Heart left ventricle (tissue), 16 donors: ENCODE results near the gene SLC35A2. TPM values are rescaled to one million over a fixed set of nuclear protein-coding genes. Genes with fewer than 3 reads are reported as not detected.

Experiments used
- ATAC-seq, 4 donors: fragments of 200-7000 bp; cut with Tn5 transposase; one replicate each; pipeline ENCODE4 v1.9.1; 2020 to 2022; ENCODE audit warnings: moderate library complexity in 4 of 4, mild to moderate bottlenecking in 3 of 4, moderate number of reproducible peaks in 1 of 4
- DNase-seq, 5 donors: peaks; one replicate each; pipeline ENCODE4 v3.0.0-alpha.2; 2020
- H3K27ac ChIP-seq, 12 donors: fragments of 200-600 bp; sonication (generic) in 4 of 12; one replicate each; pipeline versions ENCODE4 v1.5.0 to v1.8.0; 2016 to 2022; ENCODE audit warnings: mild to moderate bottlenecking in 2 of 12
- H3K27me3 ChIP-seq, 9 donors: fragments of 200-600 bp; sonication (generic) in 2 of 9; one replicate each; pipeline versions ENCODE4 v1.5.1 to v1.8.0; 2016 to 2022; ENCODE audit warnings: mild to moderate bottlenecking in 3 of 9
- H3K36me3 ChIP-seq, 9 donors: fragments of 200-600 bp; sonication (generic) in 2 of 9; one replicate each; pipeline versions ENCODE4 v1.5.0 to v1.8.0; 2018 to 2022; ENCODE audit warnings: mild to moderate bottlenecking in 2 of 9
- H3K4me1 ChIP-seq, 12 donors: fragments of 200-600 bp; sonication (generic) in 4 of 12; one replicate each; pipeline versions ENCODE4 v1.5.0 to v1.8.0; 2016 to 2022; ENCODE audit warnings: mild to moderate bottlenecking in 3 of 12
- H3K4me3 ChIP-seq, 12 donors: fragments of 200-600 bp; sonication (generic) in 4 of 12; one replicate each; pipeline versions ENCODE4 v1.5.0 to v1.8.0; 2017 to 2022; ENCODE audit warnings: mild to moderate bottlenecking in 9 of 12, moderate library complexity in 4 of 12
- H3K9me3 ChIP-seq, 12 donors: fragments of 200-600 bp; sonication (generic) in 4 of 12; one replicate each; pipeline versions ENCODE4 v1.5.0 to v1.8.0; 2016 to 2022; ENCODE audit warnings: mild to moderate bottlenecking in 1 of 12
- POLR2A ChIP-seq, 2 donors: fragments of 450-650 bp; IDR thresholded peaks; one replicate each; pipeline ENCODE4 v1.6.1; 2017; ENCODE audit warnings: antibody characterized with exemption in 2 of 2, mild to moderate bottlenecking in 2 of 2, moderate library complexity in 2 of 2
- WGBS, 4 donors: extraction: QIAGEN DNeasy Blood & Tissue Kit in 2 of 4; methylation state at CpG; one replicate each; pipeline versions ENCODE4 v1.1.5 to v1.1.7; 2013 to 2018; 5-methylcytosine and 5-hydroxymethylcytosine counted together
- intact Hi-C, 10 donors: fragments of 100-400 bp; cut with DNase I; formaldehyde crosslinking; loops; one replicate each; pipeline versions ENCODE4 v1.11.1 to v1.14.2; 2022
- polyA plus RNA-seq, 2 donors: library from polyadenylated mRNA; stranded (reverse); fragments of 200-250 nt; gene quantifications; one replicate each; pipeline ENCODE4 v1.2.3, GENCODE V29; 2013
- total RNA-seq, 9 donors: library from RNA; depleted of rRNA in 2 of 9; stranded (reverse); fragments of >200 nt in 2 of 9; fragmentation: NEBNext Ultra II Directional in 3 of 9; extraction: Animal tissue kit (Norgen Biotek cat#: 25700) in 3 of 9; gene quantifications; one replicate each; pipeline versions ENCODE4 v1.1.0 to v1.2.4, GENCODE V29; 2016 to 2023
- TF ChIP-seq, protein P1 (sequence below), 12 donors: fragments of 200-600 bp; sonication (generic) in 4 of 12; IDR thresholded peaks; one replicate each; pipeline versions ENCODE4 v1.5.0 to v1.8.0; 2018 to 2022; ENCODE audit warnings: antibody characterized with exemption in 12 of 12, mild to moderate bottlenecking in 5 of 12
- donor health status: ischemic (EF 13 %, LVEDD 7.1; RV severe dilation, severe dysfunction).
- donor health status: healthy with polysubstance abuse.
- donor health status: DM: no; HTN: yes; CAD: no.
- donor health status: DM: no; HTN: no; CAD: no.
- donor health status: ischemic (EF 25% LVEDD 6.9; RV normal size, moderate dysfunction).
- donor health status: ischemic (EF 25% LVEDD 5.7; RV mildly dilated, moderate dysfunction).
- donor health status: healthy.
- donor health status: DM: yes; HTN: yes; CAD: no.
- donor health status: ischemic (EF 35%, LVEDD 5.7; RV mildly dilated, moderate dysfunction).
- donor health status: nonischemic (EF 11% LVEDD 7.7; RV severe dilation, severe dysfunction).
- donor health status: DM: yes; HTN: yes; CAD: no.
- donor health status: PGD.
- donor health status: ischemic (EF 29% LVEDD 5.4; RV normal size, mild dysfunction).
- donor health status: nonischemic (EF 23%, LVEDD 6.1; RV moderate dilation, normal function).

The SLC35A2 gene
- total and polyA plus RNA-seq, 11 donors: 6.1 to 28.5 (median 14.4) TPM

DNA sequence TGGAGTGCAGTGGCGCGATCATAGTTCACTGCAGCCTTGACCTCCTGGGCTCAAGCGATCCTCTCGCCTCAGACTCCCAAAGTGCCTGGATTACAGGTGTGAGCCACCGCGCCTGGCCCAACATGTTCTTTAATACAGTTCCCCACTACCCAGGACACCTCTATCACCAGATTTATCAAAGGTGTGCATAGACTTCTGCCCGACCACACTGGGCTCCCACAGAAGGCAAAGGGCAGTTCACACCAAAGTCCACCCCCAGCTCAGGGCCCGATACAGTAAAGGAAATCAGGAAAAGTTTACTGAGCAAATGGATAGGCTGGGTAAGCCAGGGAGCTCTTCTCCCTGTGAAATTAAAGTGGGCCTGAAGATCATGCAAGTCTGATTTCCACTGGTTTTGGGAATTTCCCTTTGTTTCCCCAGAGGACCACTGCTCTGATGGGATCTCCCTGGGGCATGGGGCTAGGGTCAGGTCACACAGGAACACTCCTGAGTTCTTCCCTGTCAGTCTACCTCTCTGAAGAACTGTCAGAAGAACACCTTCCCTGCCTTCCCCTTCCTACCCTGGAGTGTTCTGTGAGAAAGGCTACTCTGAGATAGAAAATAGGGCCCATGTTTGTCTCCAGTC is 25.1 kb upstream of the SLC35A2 start:
- TF ChIP-seq POLR2A (IDR thresholded peaks at IDR 0.05): no peak
- TF ChIP-seq, protein P1, sequence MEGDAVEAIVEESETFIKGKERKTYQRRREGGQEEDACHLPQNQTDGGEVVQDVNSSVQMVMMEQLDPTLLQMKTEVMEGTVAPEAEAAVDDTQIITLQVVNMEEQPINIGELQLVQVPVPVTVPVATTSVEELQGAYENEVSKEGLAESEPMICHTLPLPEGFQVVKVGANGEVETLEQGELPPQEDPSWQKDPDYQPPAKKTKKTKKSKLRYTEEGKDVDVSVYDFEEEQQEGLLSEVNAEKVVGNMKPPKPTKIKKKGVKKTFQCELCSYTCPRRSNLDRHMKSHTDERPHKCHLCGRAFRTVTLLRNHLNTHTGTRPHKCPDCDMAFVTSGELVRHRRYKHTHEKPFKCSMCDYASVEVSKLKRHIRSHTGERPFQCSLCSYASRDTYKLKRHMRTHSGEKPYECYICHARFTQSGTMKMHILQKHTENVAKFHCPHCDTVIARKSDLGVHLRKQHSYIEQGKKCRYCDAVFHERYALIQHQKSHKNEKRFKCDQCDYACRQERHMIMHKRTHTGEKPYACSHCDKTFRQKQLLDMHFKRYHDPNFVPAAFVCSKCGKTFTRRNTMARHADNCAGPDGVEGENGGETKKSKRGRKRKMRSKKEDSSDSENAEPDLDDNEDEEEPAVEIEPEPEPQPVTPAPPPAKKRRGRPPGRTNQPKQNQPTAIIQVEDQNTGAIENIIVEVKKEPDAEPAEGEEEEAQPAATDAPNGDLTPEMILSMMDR (IDR thresholded peaks at IDR 0.05): no peak
- Histone ChIP-seq H3K27me3 (no peaks in the 10 kb centered on the region), H3K4me1 (peaks cover 0 to 69% (median 8%) of the 10 kb centered on the region in 12 donors), H3K9me3 (peaks cover 0 to 8% (median 0%) of the 10 kb centered on the region in 12 donors), H3K36me3 (peaks cover 0 to 40% (median 16%) of the 10 kb centered on the region in 9 donors), H3K27ac (peak overlapping the region in 5 of 12 donors; percentile 3 to 82 (median 30)), H3K4me3 (no peak overlapping the region)
- DNase-seq: no peak
- intact Hi-C loops: no loop called here
- 86 to 93% (median 90%) methylated on average over 8 of the region's 8 CpGs for WGBS, 4 donors
- no peak for ATAC-seq

DNA sequence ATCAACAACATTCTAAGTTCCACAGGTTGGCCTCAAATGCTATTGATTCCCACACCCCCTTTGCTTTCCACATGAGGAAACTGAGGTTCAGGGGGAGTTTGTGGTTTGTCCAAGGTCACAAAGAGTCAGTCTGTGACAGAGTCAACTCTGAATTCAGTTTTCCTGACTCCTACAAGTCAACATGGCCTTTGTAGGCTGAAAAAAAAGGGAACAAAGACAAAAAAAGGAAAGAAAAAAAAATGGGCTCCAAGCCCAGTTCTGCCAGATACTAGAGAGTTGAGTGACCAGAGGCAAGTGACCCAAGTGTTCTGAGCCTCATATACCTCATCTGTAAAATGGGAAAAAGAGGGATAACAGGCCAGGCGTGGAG is 23.8 kb upstream of the SLC35A2 start:
- TF ChIP-seq, protein P1 (IDR thresholded peaks at IDR 0.05): no peak
- no peak for TF ChIP-seq POLR2A (IDR thresholded peaks at IDR 0.05)
- intact Hi-C loops: no loop called here
- no peak for ATAC-seq
- Histone ChIP-seq H3K27ac (peak overlapping the region in 1 of 12 donors; percentile 42), H3K4me1 (peaks cover 0 to 56% (median 6%) of the 10 kb centered on the region in 12 donors), H3K36me3 (peaks cover 0 to 49% (median 25%) of the 10 kb centered on the region in 9 donors), H3K27me3 (no peaks in the 10 kb centered on the region), H3K9me3 (peaks cover 0 to 8% (median 0%) of the 10 kb centered on the region in 12 donors), H3K4me3 (no peak overlapping the region)
- DNase-seq: no peak
- WGBS, 4 donors: 71 to 100% (median 89%) methylated on average over 1 of the region's 1 CpG

DNA sequence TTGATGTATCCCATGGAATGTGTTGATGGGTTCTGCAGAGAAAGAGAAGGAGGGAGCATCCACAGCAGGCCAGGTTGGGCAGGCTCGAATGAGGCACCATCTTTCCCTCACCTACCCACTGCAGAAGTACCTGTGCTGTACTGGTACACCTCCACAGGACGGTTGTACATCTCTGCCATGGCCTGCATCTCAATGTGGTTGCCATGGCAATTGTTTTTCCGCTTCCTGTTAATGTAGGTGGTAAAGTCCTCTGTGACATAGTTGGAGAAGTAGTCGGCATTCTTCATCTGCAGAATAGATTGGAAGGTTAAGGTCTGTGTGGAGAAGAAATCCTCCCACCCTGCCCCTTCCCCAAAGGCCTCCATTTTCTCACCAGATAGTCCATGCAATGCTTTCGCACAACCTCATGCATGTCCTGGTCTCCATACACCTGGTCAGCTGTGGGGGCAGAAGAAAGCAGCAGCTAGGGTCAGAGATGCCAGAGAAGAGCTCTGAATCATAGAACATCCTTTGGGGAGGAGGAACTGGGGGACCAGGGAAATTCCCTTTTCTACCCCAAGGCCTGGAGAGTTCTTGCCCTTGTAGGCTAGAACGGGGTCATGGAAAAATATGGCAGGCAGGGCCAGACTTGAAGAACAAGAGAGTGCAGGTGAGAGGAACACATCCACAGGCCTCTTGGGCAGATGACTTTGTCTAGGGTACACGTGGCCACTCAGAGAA is 23.3 kb upstream of the SLC35A2 start:
- Histone ChIP-seq H3K27me3 (no peaks in the 10 kb centered on the region), H3K27ac (peak overlapping the region in 1 of 12 donors; percentile 42)

DNA sequence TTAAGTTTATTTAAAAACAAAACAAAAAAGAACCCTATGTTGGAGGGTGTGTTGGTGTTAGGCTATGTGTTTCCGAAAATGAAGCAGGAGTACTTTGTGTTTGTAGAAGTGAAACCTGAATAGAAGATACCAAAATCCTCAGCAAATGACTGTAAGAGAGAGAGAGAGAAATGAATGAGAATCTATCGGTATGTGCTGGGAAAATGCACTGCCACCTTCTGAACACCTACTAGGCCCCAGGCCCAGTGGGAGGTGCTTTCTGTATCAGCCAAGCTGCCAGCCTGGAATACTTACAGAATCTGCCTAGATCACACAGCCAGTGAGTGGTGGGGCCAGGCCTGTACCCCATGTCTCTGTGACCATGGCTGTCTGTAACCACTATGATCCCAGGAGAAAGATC is 22.3 kb upstream of the SLC35A2 start:
- DNase-seq (no peak), ATAC-seq (no peak)
- TF ChIP-seq, protein P1 (IDR thresholded peaks at IDR 0.05): no peak
- no peak for TF ChIP-seq POLR2A (IDR thresholded peaks at IDR 0.05)
- WGBS, 4 donors: 82 to 93% (median 87%) methylated on average over 2 of the region's 2 CpGs
- no peaks in the 10 kb centered on the region for H3K27me3 ChIP-seq
- H3K4me1 ChIP-seq: peaks cover 0 to 42% (median 6%) of the 10 kb centered on the region in 12 donors
- no peak overlapping the region for H3K4me3 ChIP-seq
- H3K36me3 ChIP-seq: peaks cover 0 to 61% (median 36%) of the 10 kb centered on the region in 9 donors
- peaks cover 0 to 8% (median 0%) of the 10 kb centered on the region in 12 donors for H3K9me3 ChIP-seq
- intact Hi-C loops: no loop called here
- no peak overlapping the region for H3K27ac ChIP-seq

More for the DNA sequence above, 23.3 kb upstream of the SLC35A2 start:
- no peak for DNase-seq
- Histone ChIP-seq H3K36me3 (peaks cover 0 to 55% (median 31%) of the 10 kb centered on the region in 9 donors), H3K4me1 (peaks cover 0 to 52% (median 6%) of the 10 kb centered on the region in 12 donors), H3K4me3 (no peak overlapping the region), H3K9me3 (peaks cover 0 to 8% (median 0%) of the 10 kb centered on the region in 12 donors)
- 63 to 83% (median 76%) methylated on average over 7 of the region's 7 CpGs for WGBS, 4 donors
- ATAC-seq: no peak
- intact Hi-C loops: no loop called here
- no peak for TF ChIP-seq POLR2A (IDR thresholded peaks at IDR 0.05)
- TF ChIP-seq, protein P1 (IDR thresholded peaks at IDR 0.05): no peak
